Osteocyte (in vitro differentiated cells): ENCODE measurements around the gene FAM13C. TPM values are rescaled to one million over a fixed set of nuclear protein-coding genes. Genes with fewer than 3 reads are reported as not detected.

ENCODE experiments used
- DNase-seq: peaks from one replicate; pipeline ENCODE4 v3.0.0; 2021; ENCODE audit warnings: mixed read lengths; ENCODE audit not compliant: unreplicated experiment; ENCODE audit errors: extremely low spot score
- H3K27ac Mint-ChIP-seq: one replicate; pipeline ENCODE4 v1.8.0; 2021; ENCODE audit warnings: mild to moderate bottlenecking, mixed read lengths; ENCODE audit not compliant: unreplicated experiment
- H3K27me3 Mint-ChIP-seq: one replicate; pipeline ENCODE4 v1.8.0; 2021; ENCODE audit warnings: mixed read lengths; ENCODE audit not compliant: unreplicated experiment
- H3K36me3 Mint-ChIP-seq: one replicate; pipeline ENCODE4 v1.8.0; 2021; ENCODE audit warnings: mixed read lengths; ENCODE audit not compliant: unreplicated experiment
- H3K4me1 Mint-ChIP-seq: one replicate; pipeline ENCODE4 v1.8.0; 2021; ENCODE audit warnings: mixed read lengths; ENCODE audit not compliant: unreplicated experiment
- H3K4me3 Mint-ChIP-seq: one replicate; pipeline ENCODE4 v1.8.0; 2021; ENCODE audit warnings: mild to moderate bottlenecking, moderate library complexity, mixed read lengths; ENCODE audit not compliant: unreplicated experiment
- H3K9me3 Mint-ChIP-seq: one replicate; pipeline ENCODE4 v1.8.0; 2021; ENCODE audit warnings: mixed read lengths; ENCODE audit not compliant: unreplicated experiment
- CTCF ChIP-seq: fragments of 200-600 bp; sonication (generic); IDR thresholded peaks from 2 replicates; pipeline ENCODE4 v1.5.0; 2021; ENCODE audit warnings: antibody characterized with exemption, mild to moderate bottlenecking, moderate library complexity
- total RNA-seq: library from RNA; stranded (reverse); gene quantifications from 2 replicates; pipeline ENCODE4 v1.2.1, GENCODE V29; 2021

FAM13C gene
- total RNA-seq, 1 donor from 2014 or later, result 3.2 TPM

DNA sequence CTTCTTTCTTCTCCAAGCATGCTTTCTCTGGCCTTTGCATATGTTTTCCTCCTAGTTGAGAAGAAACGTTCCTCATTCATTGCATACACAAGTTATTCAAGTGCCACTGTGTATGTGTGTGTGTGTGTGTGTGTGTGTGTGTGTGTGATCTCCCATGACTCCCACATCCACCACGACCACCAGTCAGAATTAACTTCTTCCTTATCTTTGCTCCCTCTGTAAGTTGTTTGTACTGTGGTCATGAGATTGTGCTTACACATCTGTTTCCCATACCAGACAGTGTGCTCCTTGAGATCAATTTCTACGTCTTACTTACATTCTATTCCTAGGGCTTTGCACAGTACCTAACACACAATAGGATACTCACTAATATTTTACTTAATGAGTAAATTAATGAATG, 22.4 kb upstream of the FAM13C start:
- H3K4me1 Mint-ChIP-seq, result peaks cover 25% of the 10 kb centered on the region
- no peak overlapping the region for H3K4me3 Mint-ChIP-seq
- no peaks in the 10 kb centered on the region for H3K36me3 Mint-ChIP-seq
- no peak overlapping the region for H3K27ac Mint-ChIP-seq
- H3K9me3 Mint-ChIP-seq, result no peaks in the 10 kb centered on the region
- no peaks in the 10 kb centered on the region for H3K27me3 Mint-ChIP-seq
- DNase-seq, result no peak
- TF ChIP-seq CTCF, result no peak

- H3K27ac Mint-ChIP-seq, result no peak overlapping the region
- H3K9me3 Mint-ChIP-seq, result no peaks in the 10 kb centered on the region
- no peak overlapping the region for H3K4me3 Mint-ChIP-seq
- no peak for TF ChIP-seq CTCF
- no peak for DNase-seq
- H3K4me1 Mint-ChIP-seq, result peaks cover 25% of the 10 kb centered on the region
- H3K36me3 Mint-ChIP-seq, result no peaks in the 10 kb centered on the region
- H3K27me3 Mint-ChIP-seq, result no peaks in the 10 kb centered on the region
Observed at GRCh38 chr10:59383908-59384307, 21.6 kb upstream of the FAM13C start.

DNA sequence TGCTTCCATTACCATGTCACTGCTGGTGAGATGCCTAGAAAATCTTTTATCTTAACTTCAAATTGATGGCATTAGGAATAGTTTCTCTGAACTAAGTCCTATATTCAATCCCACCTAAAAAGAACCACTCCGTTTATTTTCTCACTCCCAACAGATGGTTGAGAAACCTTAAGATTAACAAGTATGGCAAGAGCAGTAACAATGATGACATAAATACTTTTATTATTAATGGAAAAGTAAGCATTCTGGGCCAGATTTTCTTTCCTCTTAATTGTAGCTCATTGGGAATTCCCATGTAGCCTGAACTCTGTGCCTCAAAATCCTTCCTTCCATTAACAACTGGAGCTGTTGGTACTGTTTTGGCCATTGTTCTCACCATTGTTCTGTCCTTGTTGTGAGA, 21.1 kb upstream of the FAM13C start:
- TF ChIP-seq CTCF, result no peak
- H3K27me3 Mint-ChIP-seq, result no peaks in the 10 kb centered on the region
- H3K27ac Mint-ChIP-seq, result peak overlapping the region; percentile 13
- peaks cover 23% of the 10 kb centered on the region for H3K4me1 Mint-ChIP-seq
- no peak overlapping the region for H3K4me3 Mint-ChIP-seq
- no peaks in the 10 kb centered on the region for H3K9me3 Mint-ChIP-seq
- H3K36me3 Mint-ChIP-seq, result no peaks in the 10 kb centered on the region
- DNase-seq, result no peak

GRCh38 chr10:59382831-59383295, 20.5 kb upstream of the FAM13C start:
- TF ChIP-seq CTCF, result no peak
- Mint-ChIP-seq H3K27me3 (no peaks in the 10 kb centered on the region), H3K9me3 (no peaks in the 10 kb centered on the region), H3K4me1 (peaks cover 17% of the 10 kb centered on the region), H3K4me3 (no peak overlapping the region), H3K36me3 (no peaks in the 10 kb centered on the region), H3K27ac (no peak overlapping the region)
- no peak for DNase-seq

GRCh38 chr10:59381687-59382086, 19.3 kb upstream of the FAM13C start:
- Mint-ChIP-seq H3K9me3 (no peaks in the 10 kb centered on the region), H3K4me1 (peaks cover 7% of the 10 kb centered on the region), H3K4me3 (no peak overlapping the region), H3K36me3 (no peaks in the 10 kb centered on the region), H3K27me3 (no peaks in the 10 kb centered on the region), H3K27ac (no peak overlapping the region)
- DNase-seq, result no peak
- TF ChIP-seq CTCF, result no peak
